Sigmoid colon (tissue), 7 donors: ENCODE results near the gene VAC14. TPM values are rescaled to one million over a fixed set of nuclear protein-coding genes. Genes with fewer than 3 reads are reported as not detected.
A peak's percentile ranks its signal among the peaks of the same experiment; 100 is the strongest.

Experiments
- DNase-seq: peaks from one replicate; pipeline ENCODE4 v3.0.0-alpha.2; 2019
- H3K27ac ChIP-seq, 4 donors: fragments of 200-600 bp; sonication (generic); one replicate each; pipeline ENCODE4 v1.5.1; 2016 to 2019; ENCODE audit warnings: mild to moderate bottlenecking in 1 of 4
- H3K27me3 ChIP-seq, 3 donors: fragments of 200-600 bp; sonication (generic); one replicate each; pipeline ENCODE4 v1.5.1; 2019; ENCODE audit warnings: mild to moderate bottlenecking in 1 of 3
- H3K36me3 ChIP-seq, 4 donors: fragments of 200-600 bp; sonication (generic); one replicate each; pipeline ENCODE4 v1.5.1; 2016 to 2019
- H3K4me1 ChIP-seq, 4 donors: fragments of 200-600 bp; sonication (generic); one replicate each; pipeline ENCODE4 v1.5.1; 2017 to 2019
- H3K4me3 ChIP-seq, 4 donors: fragments of 200-600 bp; sonication (generic); one replicate each; pipeline ENCODE4 v1.5.1; 2017 to 2019; ENCODE audit warnings: mild to moderate bottlenecking in 2 of 4, moderate library complexity in 1 of 4
- H3K9me3 ChIP-seq, 4 donors: fragments of 200-600 bp in 3 of 4; sonication (generic) in 3 of 4; one replicate each; pipeline versions ENCODE4 v1.5.1 to v1.6.1; 2013 to 2019
- EP300 ChIP-seq, 4 donors: sonication (generic); formaldehyde crosslinking; IDR thresholded peaks; one replicate each; pipeline ENCODE4 v1.6.1; 2017; ENCODE audit warnings: antibody characterized with exemption in 4 of 4
- POLR2A ChIP-seq, 2 donors: fragments of 450-650 bp; IDR thresholded peaks; one replicate each; pipeline ENCODE4 v1.6.1; 2016; ENCODE audit warnings: antibody characterized with exemption in 2 of 2, mild to moderate bottlenecking in 2 of 2, moderate library complexity in 2 of 2
- POLR2AphosphoS5 ChIP-seq, 4 donors: sonication (generic); formaldehyde crosslinking; IDR thresholded peaks; one replicate each; pipeline ENCODE4 v1.6.1; 2017; ENCODE audit warnings: antibody characterized with exemption in 4 of 4
- whole genome bisulfite sequencing, 2 donors: extraction: QIAGEN DNeasy Blood & Tissue Kit; methylation state at CpG; one replicate each; pipeline ENCODE4 v1.1.7; 2013; 5-methylcytosine and 5-hydroxymethylcytosine counted together
- intact Hi-C: fragments of 100-400 bp; cut with DNase I; formaldehyde crosslinking; loops from one replicate; pipeline ENCODE4 v1.15.1; 2023
- polyA plus RNA-seq, 3 donors: library from polyadenylated mRNA; stranded (reverse); fragments of 200-250 nt; gene quantifications; one replicate each; pipeline ENCODE4 v1.2.3, GENCODE V29; 2013
- total RNA-seq, 4 donors: library from RNA; depleted of rRNA; stranded (reverse); fragments of >200 nt; gene quantifications; one replicate each; pipeline ENCODE4 v1.1.0, GENCODE V29; 2016
- TF ChIP-seq, protein P1 (sequence below), 4 experiments: fragments of 450-650 bp in 3 of 4; fragments of 200-600 bp in 1 of 4; IDR thresholded peaks; one replicate each; pipeline ENCODE4 v1.5.1; 2016 to 2019; ENCODE audit warnings: antibody characterized with exemption in 4 of 4, mild to moderate bottlenecking in 3 of 4, moderate library complexity in 2 of 4
- donor health status: healthy with polysubstance abuse.
- donor health status: Bipolar disorder and iron deficiency.
- donor health status: healthy.

VAC14 gene
- total and polyA plus RNA-seq, 7 donors, result 16.8 to 36.2 (median 22.1) TPM

DNA sequence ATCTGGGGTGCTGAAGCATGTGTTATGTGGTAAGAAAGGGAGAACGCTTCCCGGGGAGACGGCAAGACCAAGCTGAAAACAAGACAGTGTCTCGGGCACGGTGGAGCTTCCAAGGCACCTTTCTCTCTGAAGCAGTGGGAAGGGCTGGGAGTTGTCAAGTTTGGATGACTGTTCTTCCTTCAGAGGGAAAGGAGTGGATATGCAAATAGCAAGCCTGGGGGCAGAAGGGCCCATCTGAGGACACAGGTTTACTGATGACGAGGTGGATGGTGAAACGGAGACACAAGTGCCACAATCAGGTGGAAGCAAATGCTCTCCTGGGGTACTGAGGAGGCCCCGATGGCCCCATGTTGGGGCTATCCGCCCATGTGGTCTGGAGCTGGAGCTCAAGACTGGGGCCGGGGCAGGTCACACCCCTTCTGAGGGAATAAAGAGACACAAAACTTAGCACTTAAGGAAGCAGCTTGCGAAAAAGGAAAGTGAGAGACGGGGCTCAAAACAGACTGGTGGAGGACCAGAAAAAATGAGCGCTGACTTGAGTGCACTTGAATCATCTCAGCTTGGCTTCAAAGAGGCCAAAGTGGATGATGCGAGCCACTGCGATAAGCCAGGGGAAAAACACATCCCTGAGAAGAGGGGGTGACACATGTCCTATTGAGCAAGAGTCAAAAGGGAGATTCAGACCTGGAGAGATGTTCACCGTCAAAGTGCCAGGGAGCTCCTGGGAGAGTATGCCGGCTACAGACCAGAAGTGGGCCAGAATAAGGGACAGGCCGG is 80.3 kb downstream of the VAC14 start:
- no peaks in the 10 kb centered on the region for H3K9me3 ChIP-seq
- DNase-seq, result no peak
- no peak overlapping the region for H3K27ac ChIP-seq
- H3K4me1 ChIP-seq, result peaks cover 0 to 37% (median 28%) of the 10 kb centered on the region in 4 donors
- intact Hi-C loops, result no loop called here
- peaks cover 0 to 9% (median 1%) of the 10 kb centered on the region in 4 donors for H3K36me3 ChIP-seq
- no peak overlapping the region for H3K4me3 ChIP-seq
- WGBS, 2 donors, result 96 to 98% methylated on average over 18 of the region's 18 CpGs
- no peak for TF ChIP-seq EP300 (IDR thresholded peaks at IDR 0.05)
- no peak for TF ChIP-seq POLR2A (IDR thresholded peaks at IDR 0.05)
- no peak for TF ChIP-seq POLR2AphosphoS5 (IDR thresholded peaks at IDR 0.05)
- TF ChIP-seq, protein P1, sequence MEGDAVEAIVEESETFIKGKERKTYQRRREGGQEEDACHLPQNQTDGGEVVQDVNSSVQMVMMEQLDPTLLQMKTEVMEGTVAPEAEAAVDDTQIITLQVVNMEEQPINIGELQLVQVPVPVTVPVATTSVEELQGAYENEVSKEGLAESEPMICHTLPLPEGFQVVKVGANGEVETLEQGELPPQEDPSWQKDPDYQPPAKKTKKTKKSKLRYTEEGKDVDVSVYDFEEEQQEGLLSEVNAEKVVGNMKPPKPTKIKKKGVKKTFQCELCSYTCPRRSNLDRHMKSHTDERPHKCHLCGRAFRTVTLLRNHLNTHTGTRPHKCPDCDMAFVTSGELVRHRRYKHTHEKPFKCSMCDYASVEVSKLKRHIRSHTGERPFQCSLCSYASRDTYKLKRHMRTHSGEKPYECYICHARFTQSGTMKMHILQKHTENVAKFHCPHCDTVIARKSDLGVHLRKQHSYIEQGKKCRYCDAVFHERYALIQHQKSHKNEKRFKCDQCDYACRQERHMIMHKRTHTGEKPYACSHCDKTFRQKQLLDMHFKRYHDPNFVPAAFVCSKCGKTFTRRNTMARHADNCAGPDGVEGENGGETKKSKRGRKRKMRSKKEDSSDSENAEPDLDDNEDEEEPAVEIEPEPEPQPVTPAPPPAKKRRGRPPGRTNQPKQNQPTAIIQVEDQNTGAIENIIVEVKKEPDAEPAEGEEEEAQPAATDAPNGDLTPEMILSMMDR (IDR thresholded peaks at IDR 0.05), result no peak
- H3K27me3 ChIP-seq, result no peaks in the 10 kb centered on the region

DNA sequence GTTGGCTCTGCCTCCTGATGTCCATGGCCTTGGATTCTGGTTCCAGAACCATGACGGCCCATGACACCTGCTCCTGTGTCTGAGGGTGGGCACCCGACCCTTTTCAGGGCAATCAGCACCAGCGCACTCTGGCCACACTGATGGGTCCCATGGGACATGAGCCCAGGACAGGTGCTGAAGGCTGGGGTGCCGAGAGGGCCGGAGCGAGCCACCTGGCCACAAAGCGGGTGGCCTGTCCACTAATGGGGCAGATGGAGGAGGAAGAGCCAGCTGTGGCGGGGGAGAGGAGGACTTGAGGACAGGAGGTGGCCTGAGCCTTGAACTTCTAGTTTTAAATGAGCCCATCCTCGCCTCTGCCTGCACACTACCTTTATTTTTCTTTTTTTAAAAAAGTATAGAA is 83.9 kb downstream of the VAC14 start:
- peak overlapping the region; percentile 88 to 99 (median 98) for H3K27ac ChIP-seq
- WGBS, 2 donors, result 95 to 96% methylated on average over 9 of the region's 9 CpGs

DNA sequence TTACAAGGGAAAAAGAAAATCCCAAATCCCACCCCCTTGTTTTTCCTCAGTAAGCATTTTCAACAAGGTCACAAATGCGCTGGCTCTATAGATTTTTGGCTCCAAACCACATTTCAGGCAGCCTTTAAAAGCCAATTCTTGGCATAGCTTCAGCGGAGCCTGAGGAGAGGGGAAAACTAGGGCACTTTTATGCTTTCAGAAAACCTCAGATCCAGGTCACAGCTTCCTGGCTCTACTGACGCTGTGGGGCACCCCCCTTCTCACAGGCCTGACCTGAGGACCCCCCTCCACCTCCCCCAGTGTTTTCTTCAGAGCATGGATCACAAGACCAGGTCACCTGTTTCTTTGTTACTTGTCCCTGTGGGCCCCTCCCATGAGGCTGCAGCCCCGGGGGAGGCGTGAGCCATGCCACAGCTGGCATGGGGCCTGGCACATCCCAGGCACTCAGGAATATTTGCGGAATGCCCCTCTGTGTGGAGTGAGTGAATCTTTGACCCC is 85.0 kb downstream of the VAC14 start:
- no peak for DNase-seq
- H3K4me3 ChIP-seq, result peak overlapping the region in 1 of 4 donors; percentile 8
- H3K27ac ChIP-seq, result peak overlapping the region; percentile 88 to 99 (median 98)
- no peaks in the 10 kb centered on the region for H3K27me3 ChIP-seq
- no peaks in the 10 kb centered on the region for H3K9me3 ChIP-seq
- intact Hi-C loops, result no loop called here
- TF ChIP-seq POLR2AphosphoS5 (IDR thresholded peaks at IDR 0.05) (no peak), POLR2A (IDR thresholded peaks at IDR 0.05) (no peak), EP300 (IDR thresholded peaks at IDR 0.05) (no peak)
- TF ChIP-seq, protein P1 (IDR thresholded peaks at IDR 0.05), result no peak
- H3K36me3 ChIP-seq, result peaks cover 0 to 9% (median 1%) of the 10 kb centered on the region in 4 donors
- 73 to 81% methylated on average over 6 of the region's 6 CpGs for WGBS, 2 donors
- H3K4me1 ChIP-seq, result peaks cover 0 to 68% (median 62%) of the 10 kb centered on the region in 4 donors

More for the DNA sequence above, 83.9 kb downstream of the VAC14 start:
- no peak for DNase-seq
- no peak overlapping the region for H3K4me3 ChIP-seq
- no peaks in the 10 kb centered on the region for H3K27me3 ChIP-seq
- peaks cover 0 to 9% (median 1%) of the 10 kb centered on the region in 4 donors for H3K36me3 ChIP-seq
- H3K9me3 ChIP-seq, result no peaks in the 10 kb centered on the region
- intact Hi-C loops, result no loop called here
- TF ChIP-seq EP300 (IDR thresholded peaks at IDR 0.05) (no peak), POLR2AphosphoS5 (IDR thresholded peaks at IDR 0.05) (no peak), POLR2A (IDR thresholded peaks at IDR 0.05) (no peak)
- TF ChIP-seq, protein P1 (IDR thresholded peaks at IDR 0.05), result no peak
- H3K4me1 ChIP-seq, result peaks cover 0 to 56% (median 51%) of the 10 kb centered on the region in 4 donors

DNA sequence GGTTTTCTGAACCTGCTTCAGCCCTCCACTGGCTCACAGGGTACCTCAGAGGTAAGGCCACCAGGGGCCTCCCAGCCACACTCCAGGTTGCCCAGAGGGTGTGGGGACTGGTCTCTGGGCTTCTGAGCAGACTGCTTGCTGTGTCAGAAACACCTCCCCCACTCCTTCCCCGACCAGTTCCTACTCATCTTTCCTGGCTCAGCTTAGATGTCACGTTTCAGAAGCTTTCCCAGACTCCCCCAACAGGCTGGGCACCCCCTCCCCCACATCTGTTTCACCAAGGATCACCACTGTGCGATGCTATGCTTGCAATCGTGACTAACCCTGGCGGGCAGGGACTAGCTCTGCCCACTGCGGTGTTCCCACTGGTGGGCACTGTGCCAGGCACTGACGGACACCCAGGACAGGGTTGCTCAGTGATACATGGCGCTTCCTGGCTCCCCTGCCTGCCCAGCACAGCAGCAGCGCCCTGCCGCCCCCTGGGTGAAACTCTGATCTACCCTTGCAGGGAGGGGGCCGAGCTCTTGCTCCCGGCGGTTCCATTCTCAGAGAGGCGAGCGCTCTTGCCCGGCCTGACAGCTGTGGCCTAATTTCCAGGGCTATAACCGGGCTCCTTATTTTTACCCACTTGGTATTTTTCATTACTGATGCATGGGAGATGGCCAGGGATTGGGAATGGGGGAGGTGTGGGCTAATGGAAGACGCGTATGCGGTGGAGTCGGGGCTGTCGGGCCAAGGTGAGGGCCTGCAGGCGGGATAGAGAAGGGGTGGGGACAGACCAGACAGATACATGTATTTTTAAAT is 85.7 kb downstream of the VAC14 start:
- H3K4me1 ChIP-seq, result peaks cover 0 to 73% (median 68%) of the 10 kb centered on the region in 4 donors

More for the DNA sequence above, 85.7 kb downstream of the VAC14 start:
- WGBS, 2 donors, result 77 to 83% methylated on average over 23 of the region's 23 CpGs
- TF ChIP-seq EP300 (IDR thresholded peaks at IDR 0.05) (peak in 2 of 4 donors; percentile 20 to 34), POLR2A (IDR thresholded peaks at IDR 0.05) (no peak), POLR2AphosphoS5 (IDR thresholded peaks at IDR 0.05) (peak; percentile 59 to 77 (median 73))
- TF ChIP-seq, protein P1 (IDR thresholded peaks at IDR 0.05), result no peak
- Histone ChIP-seq H3K27ac (peak overlapping the region; percentile 88 to 99 (median 98)), H3K9me3 (no peaks in the 10 kb centered on the region), H3K36me3 (peaks cover 0 to 4% (median 0%) of the 10 kb centered on the region in 4 donors), H3K4me3 (peak overlapping the region in 1 of 4 donors; percentile 8), H3K27me3 (no peaks in the 10 kb centered on the region)
- DNase-seq, result peak; percentile 98
- intact Hi-C loops, result no loop called here
